Ramos (cell line): ENCODE measurements around the gene C10orf95.

Experiments used
- in situ Hi-C: fragments of 300-500 bp; cut with MboI; formaldehyde crosslinking; loops from one replicate; pipeline ENCODE4 v1.14.3; 2022; ENCODE audit warnings: low sequenced_read_pairs; ENCODE audit not compliant: unreplicated experiment

The C10orf95 gene

GRCh38 chr10:102419269-102420180, 31.8 kb downstream of the C10orf95 start:
- in situ Hi-C loops, result no loop called here

GRCh38 chr10:102418622-102419268, 32.6 kb downstream of the C10orf95 start, which contains the start of gene PSD:
Gene PSD, minus strand, starts transcription at chr10:102418785. Its CDS starts 1,747 bp downstream, at chr10:102417038.
- in situ Hi-C loops, result no loop called here

GRCh38 chr10:102416695-102417094, 34.6 kb downstream of the C10orf95 start:
- in situ Hi-C loops, result no loop called here

GRCh38 chr10:102416283-102416682, 35.1 kb downstream of the C10orf95 start:
- in situ Hi-C loops, result no loop called here

- in situ Hi-C loops, result no loop called here
Observed at GRCh38 chr10:102414749-102415148, 36.6 kb downstream of the C10orf95 start.

GRCh38 chr10:102413806-102414561, 37.4 kb downstream of the C10orf95 start:
- in situ Hi-C loops, result no loop called here

- in situ Hi-C loops, result no loop called here
Observed at GRCh38 chr10:102413053-102413705, 38.2 kb downstream of the C10orf95 start.

GRCh38 chr10:102412293-102412692, 39.0 kb downstream of the C10orf95 start:
- in situ Hi-C loops, result no loop called here

GRCh38 chr10:102411341-102412255, 39.7 kb downstream of the C10orf95 start:
- in situ Hi-C loops, result no loop called here

- in situ Hi-C loops, result no loop called here
Observed at GRCh38 chr10:102410429-102411073, 40.8 kb downstream of the C10orf95 start.

GRCh38 chr10:102409604-102410428, 41.5 kb downstream of the C10orf95 start:
- in situ Hi-C loops, result no loop called here

- in situ Hi-C loops, result no loop called here
Observed at GRCh38 chr10:102408728-102409603, 42.4 kb downstream of the C10orf95 start.

- in situ Hi-C loops, result no loop called here
Observed at GRCh38 chr10:102408131-102408727, 43.1 kb downstream of the C10orf95 start.

- in situ Hi-C loops, result no loop called here
Observed at GRCh38 chr10:102407425-102408130, 43.8 kb downstream of the C10orf95 start.

- in situ Hi-C loops, result no loop called here
Observed at GRCh38 chr10:102406815-102407214, 44.5 kb downstream of the C10orf95 start.

- in situ Hi-C loops, result no loop called here
Observed at GRCh38 chr10:102405632-102406031, 45.7 kb downstream of the C10orf95 start.
